H1 (cell line): ENCODE results near the gene WEE1. TPM values are rescaled to one million over a fixed set of nuclear protein-coding genes. Genes with fewer than 3 reads are reported as not detected.

Source experiments
- CTCF ChIA-PET: fragments of 300-600 bp; sonication (Branson Sonifier 250); formaldehyde crosslinking; loops from one replicate; lab custom pipeline; 2021; ENCODE audit not compliant: partially characterized antibody; lab: Charles Lee
- POLR2A ChIA-PET: fragments of 300-600 bp; sonication (Branson Sonifier 250); formaldehyde crosslinking; loops from one replicate; lab custom pipeline; 2021; ENCODE audit warnings: inconsistent platforms; ENCODE audit not compliant: partially characterized antibody; lab: Charles Lee
- DNase-seq, 2 experiments: peaks; one replicate each; pipeline versions ENCODE4 v3.0.0 to v3.0.0-alpha.2; 2010 to 2022; ENCODE audit warnings: low spot score in 2 of 2, low read depth in 1 of 2, mixed read lengths in 1 of 2
- FAIRE-seq: peaks from 2 replicates; lab custom pipeline; 2011; peaks lifted over from hg19 to GRCh38; lab: Jason Lieb, UNC
- H2AFZ ChIP-seq: 2 replicates; pipeline ENCODE4 v1.8.1; 2012; ENCODE audit warnings: low read length, inconsistent platforms
- H2AK5ac ChIP-seq: 2 replicates; pipeline ENCODE4 v1.6.1; 2013; ENCODE audit warnings: low read depth, low read length
- H2BK120ac ChIP-seq: replicated peaks from 2 replicates; pipeline ENCODE3; 2013; ENCODE audit warnings: low read depth, low read length, inconsistent platforms
- H2BK12ac ChIP-seq: 2 replicates; pipeline ENCODE4 v1.6.1; 2013; ENCODE audit warnings: low read depth, low read length
- H2BK15ac ChIP-seq: 2 replicates; pipeline ENCODE4 v1.6.1; 2013; ENCODE audit warnings: low read length
- H2BK20ac ChIP-seq: 2 replicates; pipeline ENCODE4 v1.6.1; 2013; ENCODE audit warnings: low read length
- H2BK5ac ChIP-seq: 2 replicates; pipeline ENCODE4 v1.6.1; 2013; ENCODE audit warnings: low read depth, low read length
- H3K14ac ChIP-seq: 2 replicates; pipeline ENCODE4 v1.6.1; 2013; ENCODE audit warnings: inconsistent platforms; ENCODE audit not compliant: insufficient read length
- H3K18ac ChIP-seq: 2 replicates; pipeline ENCODE4 v1.6.1; 2013; ENCODE audit warnings: low read length; ENCODE audit errors: extremely low read depth
- H3K23ac ChIP-seq: 2 replicates; pipeline ENCODE4 v1.6.1; 2013; ENCODE audit warnings: inconsistent platforms; ENCODE audit not compliant: insufficient read length
- H3K23me2 ChIP-seq: 2 replicates; pipeline ENCODE4 v1.6.1; 2013; ENCODE audit warnings: low read depth, low read length
- H3K27ac ChIP-seq: 2 replicates; pipeline ENCODE4 v1.6.1; 2011; ENCODE audit warnings: low read depth, low read length, inconsistent platforms
- H3K27me3 ChIP-seq, 4 experiments: replicated peaks in 1 of 4; 1 replicate in 1 of 4; 2 replicates in 3 of 4; pipeline versions ENCODE4 v1.6.1 to v1.8.1; 2011 to 2013; ENCODE audit warnings: low read length in 3 of 4, mild to moderate bottlenecking in 3 of 4, inconsistent platforms in 2 of 4, mixed read lengths in 2 of 4, moderate library complexity in 1 of 4; ENCODE audit not compliant: control insufficient read depth in 3 of 4, insufficient read depth in 3 of 4; ENCODE audit errors: extremely low read depth in 1 of 4
- H3K36me3 ChIP-seq, 4 experiments: 2 replicates each; pipeline versions ENCODE4 v1.6.1 to v1.8.1; 2011 to 2013; ENCODE audit warnings: mild to moderate bottlenecking in 4 of 4, low read length in 3 of 4, moderate library complexity in 2 of 4, control low read depth in 1 of 4, inconsistent platforms in 1 of 4; ENCODE audit not compliant: insufficient read depth in 4 of 4, control insufficient read depth in 2 of 4
- H3K4ac ChIP-seq: replicated peaks from 2 replicates; pipeline ENCODE3; 2013; ENCODE audit warnings: low read length, low read depth, mixed read lengths, inconsistent platforms; ENCODE audit not compliant: insufficient read length
- H3K4me1 ChIP-seq, 4 experiments: replicated peaks in 1 of 4; 1 replicate in 1 of 4; 2 replicates in 3 of 4; pipeline versions ENCODE4 v1.6.1 to v1.8.1; 2011 to 2013; ENCODE audit warnings: low read length in 3 of 4, inconsistent platforms in 2 of 4, mixed read lengths in 1 of 4; ENCODE audit not compliant: insufficient read depth in 4 of 4, control insufficient read depth in 3 of 4
- H3K4me2 ChIP-seq, 2 experiments: 2 replicates each; pipeline versions ENCODE4 v1.6.1 to v1.8.1; 2011 to 2013; ENCODE audit warnings: low read depth in 2 of 2, low read length in 2 of 2, control low read depth in 1 of 2, inconsistent platforms in 1 of 2, mild to moderate bottlenecking in 1 of 2; ENCODE audit not compliant: insufficient read depth in 1 of 2
- H3K4me3 ChIP-seq, 4 experiments: fragments of 200-600, 300-600 bp in 1 of 4; sonication (generic), shearing (Covaris generic), sonication (Bioruptor Twin) in 1 of 4; 2 replicates each; pipeline versions ENCODE4 v1.5.1 to v1.8.1; 2011 to 2016; ENCODE audit warnings: low read length in 4 of 4, low read depth in 3 of 4, control low read depth in 2 of 4, inconsistent platforms in 2 of 4, mild to moderate bottlenecking in 2 of 4, mixed read lengths in 1 of 4, moderate library complexity in 1 of 4; ENCODE audit not compliant: insufficient read depth in 2 of 4; ENCODE audit errors: extremely low read depth in 1 of 4
- H3K56ac ChIP-seq: replicated peaks from 2 replicates; pipeline ENCODE3; 2013; ENCODE audit warnings: low read depth, mild to moderate bottlenecking, mixed read lengths, low read length, inconsistent platforms; ENCODE audit not compliant: insufficient read length
- H3K79me1 ChIP-seq: 2 replicates; pipeline ENCODE4 v1.6.1; 2013; ENCODE audit warnings: low read depth, low read length, control low read depth
- H3K79me2 ChIP-seq, 2 experiments: 2 replicates each; pipeline versions ENCODE4 v1.6.1 to v1.8.1; 2012 to 2013; ENCODE audit warnings: low read length in 2 of 2, mild to moderate bottlenecking in 2 of 2, inconsistent platforms in 1 of 2; ENCODE audit not compliant: insufficient read depth in 2 of 2, control insufficient read depth in 1 of 2
- H3K9ac ChIP-seq, 4 experiments: replicated peaks in 1 of 4; 1 replicate in 1 of 4; 2 replicates in 3 of 4; pipeline versions ENCODE4 v1.6.1 to v1.8.1; 2011 to 2013; ENCODE audit warnings: low read depth in 3 of 4, low read length in 3 of 4, control low read depth in 2 of 4, mild to moderate bottlenecking in 2 of 4, moderate library complexity in 2 of 4, inconsistent platforms in 1 of 4; ENCODE audit errors: extremely low read depth in 1 of 4
- H3K9me3 ChIP-seq, 2 experiments: 2 replicates each; pipeline versions ENCODE4 v1.6.1 to v1.8.1; 2012 to 2013; ENCODE audit warnings: mild to moderate bottlenecking in 2 of 2, moderate library complexity in 2 of 2, control low read depth in 1 of 2, inconsistent platforms in 1 of 2, low read depth in 1 of 2, low read length in 1 of 2, mixed read lengths in 1 of 2; ENCODE audit not compliant: insufficient read depth in 2 of 2
- H4K20me1 ChIP-seq, 2 experiments: replicated peaks in 1 of 2; 2 replicates each; pipeline versions ENCODE3 to v1.8.1; 2011 to 2013; ENCODE audit warnings: inconsistent platforms in 2 of 2, low read length in 2 of 2, mild to moderate bottlenecking in 1 of 2; ENCODE audit not compliant: insufficient read depth in 2 of 2, control insufficient read depth in 1 of 2
- H4K5ac ChIP-seq: 2 replicates; pipeline ENCODE4 v1.6.1; 2013; ENCODE audit warnings: low read length, low read depth, mixed read lengths, inconsistent platforms; ENCODE audit not compliant: insufficient read length
- H4K8ac ChIP-seq: 2 replicates; pipeline ENCODE4 v1.8.0; 2013; ENCODE audit warnings: mild to moderate bottlenecking, moderate library complexity, low read length, inconsistent platforms; ENCODE audit not compliant: insufficient read depth; ENCODE audit errors: extremely low read depth
- H4K91ac ChIP-seq: replicated peaks from 2 replicates; pipeline ENCODE3; 2013; ENCODE audit warnings: low read length, mixed read lengths, inconsistent platforms; ENCODE audit not compliant: insufficient read length
- EP300 ChIP-seq, 2 experiments: IDR thresholded peaks; 1 replicate in 1 of 2; 2 replicates in 1 of 2; pipeline ENCODE4 v1.6.1; 2011 to 2012; ENCODE audit warnings: low read depth in 2 of 2, low read length in 2 of 2, mild to moderate bottlenecking in 2 of 2, borderline replicate concordance in 1 of 2, inconsistent platforms in 1 of 2, moderate library complexity in 1 of 2
- JUN ChIP-seq: IDR thresholded peaks from 2 replicates; pipeline ENCODE4 v1.6.1; 2011; ENCODE audit warnings: low read depth, mild to moderate bottlenecking, improper control_type of control experiment, low read length
- RFX5 ChIP-seq: IDR thresholded peaks from 2 replicates; pipeline ENCODE4 v1.6.1; 2011; ENCODE audit warnings: low read depth, low read length, improper control_type of control experiment, borderline replicate concordance
- SP2 ChIP-seq: IDR thresholded peaks from 2 replicates; pipeline ENCODE4 v1.6.1; 2012; ENCODE audit warnings: mild to moderate bottlenecking, low read length, inconsistent platforms
- TAF7 ChIP-seq: optimal IDR thresholded peaks from 2 replicates; pipeline ENCODE3; 2011; ENCODE audit warnings: low read depth, mild to moderate bottlenecking, inconsistent platforms, low read length, moderate library complexity, borderline replicate concordance
- TBP ChIP-seq: IDR thresholded peaks from 2 replicates; pipeline ENCODE4 v1.6.1; 2011; ENCODE audit warnings: low read depth, low read length, improper control_type of control experiment
- WGBS, 2 experiments: shearing (Covaris generic) in 1 of 2; methylation state at CpG; one replicate each; pipeline versions ENCODE4 v1.1.6 to v1.1.7; 2013 to 2015; ENCODE audit warnings: low lambda C conversion rate in 2 of 2, mixed read lengths in 2 of 2, inconsistent platforms in 1 of 2, low coverage in 1 of 2, missing lambda C conversion rate in 1 of 2; ENCODE audit not compliant: insufficient replicate concordance in 2 of 2, insufficient coverage in 1 of 2, insufficient read length in 1 of 2; ENCODE audit errors: extremely low coverage in 1 of 2, missing lambda C conversion rate in 1 of 2; 5-methylcytosine and 5-hydroxymethylcytosine counted together
- polyA plus RNA-seq, 7 experiments: library from polyadenylated mRNA; depleted of rRNA in 3 of 7; stranded (reverse) in 5 of 7; unstranded in 2 of 7; fragments of >200 nt in 5 of 7; fragments of 200-250 nt in 2 of 7; gene quantifications; 1 replicate in 5 of 7; 2 replicates in 1 of 7; 4 replicates in 1 of 7; pipeline versions ENCODE4 v1.2.1 to v1.2.3, GENCODE V29; 2011 to 2013; ENCODE audit warnings: missing spikeins in 2 of 7, mixed read lengths in 2 of 7
- total RNA-seq: library from RNA; stranded (reverse); fragmentation: NEBNext Ultra II Directional; extraction: Animal tissue kit (Norgen Biotek cat#: 25700); gene quantifications from 2 replicates; pipeline ENCODE4 v1.2.1, GENCODE V29; 2021

Gene WEE1
- total and polyA plus RNA-seq, 2 of the 8 experiments (the other 6 are each of a cell fraction or from before 2014, with no cell fraction given), result 40.8 to 120 TPM

- Histone ChIP-seq H3K23ac (no peak overlapping the region), H3K14ac (no peak overlapping the region), H2BK5ac (no peak overlapping the region), H2AFZ (no peak overlapping the region), H2BK20ac (no peak overlapping the region), H3K9me3 (no peaks in the 10 kb centered on the region), H3K4ac (no peak overlapping the region), H4K91ac (no peak overlapping the region), H3K4me1 (no peaks in the 10 kb centered on the region), H3K56ac (no peak overlapping the region), H4K8ac (no peak overlapping the region), H2AK5ac (no peak overlapping the region), H4K20me1 (no peaks in the 10 kb centered on the region), H3K27ac (no peak overlapping the region), H3K27me3 (no peaks in the 10 kb centered on the region), H3K4me2 (no peak overlapping the region), H2BK15ac (no peak overlapping the region), H3K23me2 (no peaks in the 10 kb centered on the region), H3K79me2 (no peaks in the 10 kb centered on the region), H2BK12ac (no peak overlapping the region), H3K18ac (no peak overlapping the region), H2BK120ac (no peak overlapping the region), H3K79me1 (no peaks in the 10 kb centered on the region), H3K9ac (no peak overlapping the region), H3K4me3 (no peak overlapping the region), H3K36me3 (no peaks in the 10 kb centered on the region), H4K5ac (no peak overlapping the region)
- no peak for DNase-seq
- POLR2A ChIA-PET, result interaction anchor here (1.2 kb wide), 1 partner anchor 29 kb away, joined by 3 read pairs; no protein-coding TSS in a partner anchor
- CTCF ChIA-PET, result interaction anchor here (0.6 to 0.9 kb wide), 2 partner anchors 30 to 122 kb away, joined by 3 read pairs; no protein-coding TSS in a partner anchor
- FAIRE-seq, result no peak
- 89% methylated on average over 1 of the region's 1 CpG; no CpG with 5 or more reads in 1 of the 2 experiments for WGBS, 2 experiments
- no peak for TF ChIP-seq RFX5
- TF ChIP-seq TBP, result no peak
- TF ChIP-seq JUN, result no peak
- no peak for TF ChIP-seq SP2
- no peak for TF ChIP-seq EP300 (IDR thresholded peaks at IDR 0.05; ENCODE audit: borderline replicate concordance in 1 of 2, low read depth in 2 of 2, low read length in 2 of 2)
- TF ChIP-seq TAF7, result no peak
Measured at GRCh38 chr11:9636691-9637090, 63.2 kb downstream of the WEE1 start.
